HEK293 (cell line): ENCODE results near the gene VRK2.

Experiments used
- YY2 ChIP-seq: fragments of 450-650 bp; formaldehyde crosslinking; IDR thresholded peaks from 2 replicates; pipeline ENCODE4 v1.5.1; 2016; ENCODE audit warnings: missing biosample characterization, missing genetic modification characterization
- ZFP3 ChIP-seq: fragments of 450-650 bp; formaldehyde crosslinking; IDR thresholded peaks from 2 replicates; pipeline ENCODE4 v1.5.1; 2016; ENCODE audit warnings: low read depth, missing biosample characterization, missing genetic modification characterization
- ZNF223 ChIP-seq: fragments of 450-650 bp; formaldehyde crosslinking; IDR thresholded peaks from 2 replicates; pipeline ENCODE4 v1.5.1; 2016; ENCODE audit warnings: missing biosample characterization, missing genetic modification characterization
- TF ChIP-seq, protein P1 (sequence below): fragments of 450-650 bp; formaldehyde crosslinking; IDR thresholded peaks from 2 replicates; pipeline ENCODE4 v1.5.1; 2016; ENCODE audit warnings: missing biosample characterization, missing genetic modification characterization
- TF ChIP-seq, protein P2 (sequence below): fragments of 450-650 bp; formaldehyde crosslinking; IDR thresholded peaks from 2 replicates; pipeline ENCODE4 v1.5.1; 2016; ENCODE audit warnings: missing biosample characterization, missing genetic modification characterization
- TF ChIP-seq, protein P3 (sequence below): fragments of 450-650 bp; formaldehyde crosslinking; IDR thresholded peaks from 2 replicates; pipeline ENCODE4 v1.5.1; 2016; ENCODE audit warnings: missing biosample characterization, missing genetic modification characterization, low read depth

DNA sequence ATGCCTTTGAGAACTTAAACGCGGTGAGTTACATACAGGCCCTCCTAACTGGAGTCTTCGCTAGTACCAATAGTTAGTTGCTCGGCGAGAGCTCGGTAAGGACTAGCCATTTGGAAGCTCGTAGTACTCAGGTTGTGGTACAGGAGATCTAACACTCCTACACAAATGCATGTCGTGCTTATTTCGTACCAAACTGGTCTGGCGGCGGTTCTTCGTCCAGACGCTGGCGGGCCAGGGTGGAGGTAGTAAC, 346 bp upstream of the VRK2 start:
- TF ChIP-seq, protein P1, sequence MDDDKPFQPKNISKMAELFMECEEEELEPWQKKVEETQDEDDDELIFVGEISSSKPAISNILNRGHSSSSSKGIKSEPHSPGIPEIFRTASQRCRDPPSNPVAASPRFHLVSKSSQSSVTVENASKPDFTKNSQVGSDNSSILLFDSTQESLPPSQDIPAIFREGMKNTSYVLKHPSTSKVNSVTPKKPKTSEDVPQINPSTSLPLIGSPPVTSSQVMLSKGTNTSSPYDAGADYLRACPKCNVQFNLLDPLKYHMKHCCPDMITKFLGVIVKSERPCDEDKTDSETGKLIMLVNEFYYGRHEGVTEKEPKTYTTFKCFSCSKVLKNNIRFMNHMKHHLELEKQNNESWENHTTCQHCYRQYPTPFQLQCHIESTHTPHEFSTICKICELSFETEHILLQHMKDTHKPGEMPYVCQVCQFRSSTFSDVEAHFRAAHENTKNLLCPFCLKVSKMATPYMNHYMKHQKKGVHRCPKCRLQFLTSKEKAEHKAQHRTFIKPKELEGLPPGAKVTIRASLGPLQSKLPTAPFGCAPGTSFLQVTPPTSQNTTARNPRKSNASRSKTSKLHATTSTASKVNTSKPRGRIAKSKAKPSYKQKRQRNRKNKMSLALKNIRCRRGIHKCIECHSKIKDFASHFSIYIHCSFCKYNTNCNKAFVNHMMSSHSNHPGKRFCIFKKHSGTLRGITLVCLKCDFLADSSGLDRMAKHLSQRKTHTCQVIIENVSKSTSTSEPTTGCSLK = no peak
- TF ChIP-seq, protein P2, sequence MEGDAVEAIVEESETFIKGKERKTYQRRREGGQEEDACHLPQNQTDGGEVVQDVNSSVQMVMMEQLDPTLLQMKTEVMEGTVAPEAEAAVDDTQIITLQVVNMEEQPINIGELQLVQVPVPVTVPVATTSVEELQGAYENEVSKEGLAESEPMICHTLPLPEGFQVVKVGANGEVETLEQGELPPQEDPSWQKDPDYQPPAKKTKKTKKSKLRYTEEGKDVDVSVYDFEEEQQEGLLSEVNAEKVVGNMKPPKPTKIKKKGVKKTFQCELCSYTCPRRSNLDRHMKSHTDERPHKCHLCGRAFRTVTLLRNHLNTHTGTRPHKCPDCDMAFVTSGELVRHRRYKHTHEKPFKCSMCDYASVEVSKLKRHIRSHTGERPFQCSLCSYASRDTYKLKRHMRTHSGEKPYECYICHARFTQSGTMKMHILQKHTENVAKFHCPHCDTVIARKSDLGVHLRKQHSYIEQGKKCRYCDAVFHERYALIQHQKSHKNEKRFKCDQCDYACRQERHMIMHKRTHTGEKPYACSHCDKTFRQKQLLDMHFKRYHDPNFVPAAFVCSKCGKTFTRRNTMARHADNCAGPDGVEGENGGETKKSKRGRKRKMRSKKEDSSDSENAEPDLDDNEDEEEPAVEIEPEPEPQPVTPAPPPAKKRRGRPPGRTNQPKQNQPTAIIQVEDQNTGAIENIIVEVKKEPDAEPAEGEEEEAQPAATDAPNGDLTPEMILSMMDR (tag by site-specific recombination) = no peak
- no peak for TF ChIP-seq ZNF223 (tag by site-specific recombination)
- no peak for TF ChIP-seq ZFP3 (tag by site-specific recombination)
- no peak for TF ChIP-seq YY2
- TF ChIP-seq, protein P3, sequence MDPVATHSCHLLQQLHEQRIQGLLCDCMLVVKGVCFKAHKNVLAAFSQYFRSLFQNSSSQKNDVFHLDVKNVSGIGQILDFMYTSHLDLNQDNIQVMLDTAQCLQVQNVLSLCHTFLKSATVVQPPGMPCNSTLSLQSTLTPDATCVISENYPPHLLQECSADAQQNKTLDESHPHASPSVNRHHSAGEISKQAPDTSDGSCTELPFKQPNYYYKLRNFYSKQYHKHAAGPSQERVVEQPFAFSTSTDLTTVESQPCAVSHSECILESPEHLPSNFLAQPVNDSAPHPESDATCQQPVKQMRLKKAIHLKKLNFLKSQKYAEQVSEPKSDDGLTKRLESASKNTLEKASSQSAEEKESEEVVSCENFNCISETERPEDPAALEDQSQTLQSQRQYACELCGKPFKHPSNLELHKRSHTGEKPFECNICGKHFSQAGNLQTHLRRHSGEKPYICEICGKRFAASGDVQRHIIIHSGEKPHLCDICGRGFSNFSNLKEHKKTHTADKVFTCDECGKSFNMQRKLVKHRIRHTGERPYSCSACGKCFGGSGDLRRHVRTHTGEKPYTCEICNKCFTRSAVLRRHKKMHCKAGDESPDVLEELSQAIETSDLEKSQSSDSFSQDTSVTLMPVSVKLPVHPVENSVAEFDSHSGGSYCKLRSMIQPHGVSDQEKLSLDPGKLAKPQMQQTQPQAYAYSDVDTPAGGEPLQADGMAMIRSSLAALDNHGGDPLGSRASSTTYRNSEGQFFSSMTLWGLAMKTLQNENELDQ (tag by site-specific recombination) = no peak
